ENCODE measurements around the gene PIKFYVE. TPM values are rescaled to one million over a fixed set of nuclear protein-coding genes. Genes with fewer than 3 reads are reported as not detected.
"Not testable (repeated sequence)": the region's sequence is repeated elsewhere in the genome, so short reads cannot be mapped to it uniquely, and the experiment has no call there.

Gene PIKFYVE
- polyA plus RNA-seq, 1 donor, result 16.7 TPM

DNA sequence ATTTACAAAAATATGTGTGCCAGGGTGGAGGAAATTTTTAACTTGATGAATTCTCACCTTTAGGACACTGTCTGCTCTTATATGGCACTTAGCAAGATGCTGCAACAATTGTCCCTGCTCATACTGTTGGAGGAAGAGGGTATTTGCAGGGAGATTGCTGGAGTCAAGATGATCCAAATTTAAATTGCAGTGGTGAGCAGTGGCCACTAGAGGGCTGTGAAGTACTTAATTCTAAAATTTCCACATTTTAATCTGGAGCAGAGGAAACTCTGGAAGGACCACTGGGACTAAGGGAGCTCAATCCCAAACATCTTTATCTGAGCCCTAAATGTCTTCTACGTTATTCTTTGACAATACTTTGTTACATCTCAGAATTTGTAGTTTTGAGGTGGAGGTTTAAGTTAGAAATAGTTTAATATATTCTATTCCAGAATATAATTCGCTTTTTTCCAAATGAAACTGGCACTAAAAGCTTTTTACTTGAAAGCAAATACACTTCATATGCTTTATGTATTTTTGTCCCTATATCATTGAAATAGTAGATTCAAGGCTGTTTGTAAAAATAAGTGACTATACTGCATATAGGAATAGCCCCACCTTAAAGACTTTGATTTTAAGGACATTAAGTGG, 107.5 kb downstream of the PIKFYVE start:
- no peaks in the 10 kb centered on the region for H3K4me1 ChIP-seq (ENCODE audit: control insufficient read depth, insufficient read depth, low read length)
- no peaks in the 10 kb centered on the region for H3K36me3 ChIP-seq (ENCODE audit: control insufficient read depth, insufficient read depth, low read length)
- peak in 1 of 2 donors; percentile 12 for DNase-seq
- WGBS (ENCODE audit: insufficient coverage, low lambda C conversion rate), result 100% methylated on average over 1 of the region's 2 CpGs
- H3K27ac ChIP-seq (ENCODE audit: low read length), result no peak overlapping the region
- H3K27me3 ChIP-seq (ENCODE audit: control insufficient read depth, insufficient read depth, low read length), result peaks cover 3% of the 10 kb centered on the region
- no peak overlapping the region for H3K4me3 ChIP-seq (ENCODE audit: low read length)
- H3K9me3 ChIP-seq (ENCODE audit: control insufficient read depth, low read depth, low read length), result no peaks in the 10 kb centered on the region

DNA sequence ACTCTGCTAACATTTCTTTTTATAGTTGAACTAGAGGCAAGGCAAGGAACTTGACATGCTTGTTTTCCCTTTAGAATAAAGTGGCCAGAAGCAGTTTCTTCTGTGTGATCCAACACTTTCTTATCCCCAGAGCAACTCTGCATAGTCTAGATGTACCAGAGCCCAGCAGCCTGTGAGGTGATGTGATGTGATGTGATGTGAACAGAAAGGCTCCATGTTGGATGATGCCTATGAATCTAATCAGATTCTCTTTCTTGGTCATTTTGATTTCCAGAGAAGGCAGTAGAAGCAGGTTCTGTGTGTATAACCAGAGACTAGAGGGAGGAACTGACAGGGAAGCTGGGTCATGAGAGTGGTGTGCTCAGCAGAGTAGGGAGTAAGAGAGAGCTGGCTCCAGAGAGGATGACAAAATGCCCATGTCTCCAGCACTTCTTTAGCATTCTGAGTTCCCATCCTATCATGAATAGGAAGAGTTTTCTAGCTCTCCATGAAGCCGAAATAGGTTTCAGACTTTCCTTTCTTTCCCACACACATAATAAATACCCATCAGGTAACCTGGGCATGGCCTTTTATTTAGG, 109.5 kb downstream of the PIKFYVE start:
- Histone ChIP-seq H3K9me3 (ENCODE audit: control insufficient read depth, low read depth, low read length) (no peaks in the 10 kb centered on the region), H3K36me3 (ENCODE audit: control insufficient read depth, insufficient read depth, low read length) (no peaks in the 10 kb centered on the region), H3K4me1 (ENCODE audit: control insufficient read depth, insufficient read depth, low read length) (no peaks in the 10 kb centered on the region), H3K27me3 (ENCODE audit: control insufficient read depth, insufficient read depth, low read length) (peaks cover 3% of the 10 kb centered on the region), H3K27ac (ENCODE audit: low read length) (no peak overlapping the region), H3K4me3 (ENCODE audit: low read length) (no peak overlapping the region)
- WGBS (ENCODE audit: insufficient coverage, low lambda C conversion rate), result no CpG with 5 or more reads among the region's 1 CpG
- no peak for DNase-seq

DNA sequence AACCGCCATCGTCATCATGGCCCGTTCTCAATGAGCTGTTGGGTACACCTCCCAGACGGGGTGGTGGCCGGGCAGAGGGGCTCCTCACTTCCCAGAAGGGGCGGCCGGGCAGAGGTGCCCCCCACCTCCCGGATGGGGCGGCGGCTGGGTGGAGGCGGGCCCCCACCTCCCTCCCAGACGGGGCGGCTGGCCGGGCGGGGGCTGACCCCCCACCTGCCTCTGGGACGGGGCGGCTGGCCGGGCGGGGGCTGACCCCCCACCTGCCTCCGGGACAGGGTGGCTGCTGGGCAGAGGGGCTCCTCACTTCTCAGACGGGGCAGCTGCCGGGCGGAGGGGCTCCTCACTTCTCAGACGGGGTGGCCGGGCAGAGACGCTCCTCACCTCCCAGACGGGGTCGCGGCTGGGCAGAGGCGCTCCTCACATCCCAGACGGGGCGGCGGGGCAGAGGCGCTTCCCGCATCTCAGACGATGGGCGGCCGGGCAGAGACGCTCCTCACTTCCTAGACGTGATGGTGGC, 111.3 kb downstream of the PIKFYVE start:
- H3K4me1 ChIP-seq (ENCODE audit: control insufficient read depth, insufficient read depth, low read length); H3K27me3 ChIP-seq (ENCODE audit: control insufficient read depth, insufficient read depth, low read length); H3K27ac ChIP-seq (ENCODE audit: low read length); H3K36me3 ChIP-seq (ENCODE audit: control insufficient read depth, insufficient read depth, low read length); H3K9me3 ChIP-seq (ENCODE audit: control insufficient read depth, low read depth, low read length); DNase-seq; H3K4me3 ChIP-seq (ENCODE audit: low read length): not testable (repeated sequence)
- WGBS (ENCODE audit: insufficient coverage, low lambda C conversion rate), result 100% methylated on average over 1 of the region's 40 CpGs

DNA sequence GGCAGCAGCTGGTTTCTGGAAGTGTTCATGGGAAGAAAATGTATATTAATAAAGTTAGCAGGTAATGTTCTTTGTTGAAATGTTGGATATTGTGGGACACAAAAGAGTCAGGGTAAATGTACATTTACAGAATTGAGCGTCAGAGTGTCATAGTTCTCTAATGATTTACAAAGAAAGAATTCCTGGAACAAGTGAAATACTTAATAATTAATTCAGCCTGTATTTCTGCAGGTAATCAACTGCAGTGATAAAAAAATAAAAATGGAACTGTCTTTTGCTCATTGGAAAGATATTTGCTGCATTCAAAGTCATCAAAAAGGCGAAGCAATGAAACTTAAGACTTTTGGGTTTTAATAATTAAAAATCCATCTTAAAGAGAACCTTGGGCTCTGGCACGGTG, 113.1 kb downstream of the PIKFYVE start:
- Histone ChIP-seq H3K4me1 (ENCODE audit: control insufficient read depth, insufficient read depth, low read length) (no peaks in the 10 kb centered on the region), H3K27me3 (ENCODE audit: control insufficient read depth, insufficient read depth, low read length) (peaks cover 5% of the 10 kb centered on the region), H3K27ac (ENCODE audit: low read length) (no peak overlapping the region), H3K36me3 (ENCODE audit: control insufficient read depth, insufficient read depth, low read length) (no peaks in the 10 kb centered on the region), H3K9me3 (ENCODE audit: control insufficient read depth, low read depth, low read length) (no peaks in the 10 kb centered on the region), H3K4me3 (ENCODE audit: low read length) (no peak overlapping the region)
- 94% methylated on average over 2 of the region's 3 CpGs for WGBS (ENCODE audit: insufficient coverage, low lambda C conversion rate)
- no peak for DNase-seq

DNA sequence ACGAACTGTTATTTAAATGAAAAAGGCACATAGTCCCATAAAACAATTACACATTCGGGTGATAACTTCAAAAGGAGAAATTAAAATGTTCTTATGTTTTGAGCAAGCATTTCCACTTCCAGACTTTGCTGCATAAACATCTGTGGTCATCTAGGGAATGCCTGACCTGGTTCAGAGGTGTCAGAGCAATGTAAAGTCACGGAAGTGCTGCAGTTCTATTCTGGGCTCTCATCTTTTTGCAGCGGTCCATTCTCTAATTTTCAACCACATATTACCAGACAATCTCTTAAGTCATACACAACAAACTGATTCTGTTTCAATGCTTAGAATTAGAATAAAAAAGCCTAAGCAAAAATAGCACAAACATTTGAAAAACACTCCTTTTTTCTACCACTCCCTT, 118.6 kb downstream of the PIKFYVE start:
- WGBS (ENCODE audit: insufficient coverage, low lambda C conversion rate), result 100% methylated on average over 2 of the region's 4 CpGs
- no peaks in the 10 kb centered on the region for H3K36me3 ChIP-seq (ENCODE audit: control insufficient read depth, insufficient read depth, low read length)

DNA sequence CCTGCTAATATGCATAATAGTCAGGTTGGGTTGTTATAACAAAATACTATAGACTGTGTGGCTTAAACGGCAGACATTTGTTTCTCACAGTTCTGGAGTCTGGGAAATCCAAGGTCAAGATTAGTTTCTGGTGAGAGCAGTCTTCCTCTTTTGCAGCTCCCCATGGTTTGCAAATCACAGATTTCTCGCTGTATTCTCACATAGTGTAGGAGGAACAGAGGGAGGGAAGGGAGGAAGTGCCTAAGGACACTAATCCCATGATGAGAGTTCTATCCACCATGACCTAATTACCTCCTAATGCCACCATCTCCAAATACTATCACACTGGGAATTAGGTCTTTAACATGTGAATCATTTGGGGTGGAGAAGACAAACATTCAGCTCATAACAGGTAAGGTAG, 120.5 kb downstream of the PIKFYVE start:
- WGBS (ENCODE audit: insufficient coverage, low lambda C conversion rate), result no CpG with 5 or more reads among the region's 2 CpGs

More for the DNA sequence above, 118.6 kb downstream of the PIKFYVE start:
- H3K9me3 ChIP-seq (ENCODE audit: control insufficient read depth, low read depth, low read length), result no peaks in the 10 kb centered on the region
- H3K27ac ChIP-seq (ENCODE audit: low read length), result no peak overlapping the region
- DNase-seq, result no peak
- H3K4me3 ChIP-seq (ENCODE audit: low read length), result no peak overlapping the region
- H3K27me3 ChIP-seq (ENCODE audit: control insufficient read depth, insufficient read depth, low read length), result peaks cover 3% of the 10 kb centered on the region
- no peaks in the 10 kb centered on the region for H3K4me1 ChIP-seq (ENCODE audit: control insufficient read depth, insufficient read depth, low read length)

DNA sequence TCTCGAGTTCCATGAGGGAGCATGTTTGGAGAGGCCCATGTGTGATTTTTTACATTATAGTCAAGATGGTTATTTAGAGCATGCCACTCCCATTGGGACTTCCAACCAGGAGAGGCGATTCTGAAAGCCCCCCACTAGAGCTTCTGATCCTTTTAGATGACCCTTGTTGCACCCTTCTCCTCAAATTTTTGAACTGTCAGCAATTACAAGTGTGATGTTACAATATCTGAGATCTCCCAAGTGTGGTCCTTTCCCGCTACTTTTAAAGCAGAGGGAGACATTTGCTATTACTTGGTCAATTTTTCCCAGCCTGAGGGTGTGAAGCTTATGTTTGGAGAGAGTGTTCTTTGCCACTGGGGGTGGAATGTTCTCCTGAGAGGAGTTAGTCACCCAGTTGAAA, 123.9 kb downstream of the PIKFYVE start:
- DNase-seq, result no peak
- Histone ChIP-seq H3K4me3 (ENCODE audit: low read length) (no peak overlapping the region), H3K27ac (ENCODE audit: low read length) (no peak overlapping the region), H3K36me3 (ENCODE audit: control insufficient read depth, insufficient read depth, low read length) (no peaks in the 10 kb centered on the region), H3K4me1 (ENCODE audit: control insufficient read depth, insufficient read depth, low read length) (no peaks in the 10 kb centered on the region), H3K9me3 (ENCODE audit: control insufficient read depth, low read depth, low read length) (peaks cover 8% of the 10 kb centered on the region), H3K27me3 (ENCODE audit: control insufficient read depth, insufficient read depth, low read length) (no peaks in the 10 kb centered on the region)
- no CpG with 5 or more reads among the region's 3 CpGs for WGBS (ENCODE audit: insufficient coverage, low lambda C conversion rate)

More for the DNA sequence above, 120.5 kb downstream of the PIKFYVE start:
- H3K4me1 ChIP-seq (ENCODE audit: control insufficient read depth, insufficient read depth, low read length), result no peaks in the 10 kb centered on the region
- H3K36me3 ChIP-seq (ENCODE audit: control insufficient read depth, insufficient read depth, low read length), result no peaks in the 10 kb centered on the region
- H3K4me3 ChIP-seq (ENCODE audit: low read length), result no peak overlapping the region
- H3K27me3 ChIP-seq (ENCODE audit: control insufficient read depth, insufficient read depth, low read length), result peaks cover 3% of the 10 kb centered on the region
- no peaks in the 10 kb centered on the region for H3K9me3 ChIP-seq (ENCODE audit: control insufficient read depth, low read depth, low read length)
- no peak for DNase-seq
- no peak overlapping the region for H3K27ac ChIP-seq (ENCODE audit: low read length)

DNA sequence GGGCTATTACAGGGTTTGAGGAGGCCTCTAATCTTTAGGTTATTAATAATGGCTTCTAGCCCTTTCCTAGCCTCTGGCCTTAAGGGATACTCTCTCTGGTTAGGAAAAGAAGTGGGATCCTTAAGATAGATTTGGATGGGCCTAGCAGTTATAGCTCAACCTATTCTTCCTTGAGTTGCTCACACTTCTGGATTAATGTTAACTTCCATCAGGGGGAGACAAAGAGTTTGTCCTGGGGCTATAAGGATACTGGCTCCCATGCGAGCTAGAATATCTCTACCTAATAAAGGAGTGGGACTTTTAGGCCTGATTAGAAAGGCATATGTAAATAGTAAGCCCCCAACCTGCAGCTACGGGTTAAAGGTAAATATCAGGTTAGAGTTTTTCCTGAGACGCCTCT, 126.2 kb downstream of the PIKFYVE start:
- Histone ChIP-seq H3K27me3 (ENCODE audit: control insufficient read depth, insufficient read depth, low read length) (no peaks in the 10 kb centered on the region), H3K27ac (ENCODE audit: low read length) (no peak overlapping the region), H3K4me1 (ENCODE audit: control insufficient read depth, insufficient read depth, low read length) (no peaks in the 10 kb centered on the region), H3K36me3 (ENCODE audit: control insufficient read depth, insufficient read depth, low read length) (no peaks in the 10 kb centered on the region), H3K4me3 (ENCODE audit: low read length) (no peak overlapping the region), H3K9me3 (ENCODE audit: control insufficient read depth, low read depth, low read length) (peaks cover 8% of the 10 kb centered on the region)
- DNase-seq, result no peak
- WGBS (ENCODE audit: insufficient coverage, low lambda C conversion rate), result no CpG with 5 or more reads among the region's 3 CpGs

DNA sequence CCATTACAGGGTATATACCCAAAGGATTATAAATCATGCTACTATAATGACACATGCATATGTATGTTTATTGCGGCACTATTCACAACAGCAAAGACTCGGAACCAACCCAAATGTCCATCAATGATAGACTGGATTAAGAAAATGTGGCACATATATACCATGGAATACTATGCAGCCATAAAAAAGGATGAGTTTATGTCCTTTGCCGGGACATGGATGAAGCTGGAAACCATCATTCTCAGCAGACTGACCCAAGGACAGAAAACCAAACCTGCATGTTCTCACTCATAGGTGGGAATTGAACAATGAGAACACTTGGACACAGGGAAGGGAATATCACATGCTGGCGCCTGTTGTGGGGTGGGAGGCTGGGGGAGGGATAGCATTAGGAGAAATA, 130.7 kb downstream of the PIKFYVE start:
- H3K4me1 ChIP-seq (ENCODE audit: control insufficient read depth, insufficient read depth, low read length); H3K27ac ChIP-seq (ENCODE audit: low read length); H3K4me3 ChIP-seq (ENCODE audit: low read length); H3K27me3 ChIP-seq (ENCODE audit: control insufficient read depth, insufficient read depth, low read length); DNase-seq; H3K9me3 ChIP-seq (ENCODE audit: control insufficient read depth, low read depth, low read length); H3K36me3 ChIP-seq (ENCODE audit: control insufficient read depth, insufficient read depth, low read length): not testable (repeated sequence)
- WGBS (ENCODE audit: insufficient coverage, low lambda C conversion rate), result no CpG with 5 or more reads among the region's 4 CpGs

DNA sequence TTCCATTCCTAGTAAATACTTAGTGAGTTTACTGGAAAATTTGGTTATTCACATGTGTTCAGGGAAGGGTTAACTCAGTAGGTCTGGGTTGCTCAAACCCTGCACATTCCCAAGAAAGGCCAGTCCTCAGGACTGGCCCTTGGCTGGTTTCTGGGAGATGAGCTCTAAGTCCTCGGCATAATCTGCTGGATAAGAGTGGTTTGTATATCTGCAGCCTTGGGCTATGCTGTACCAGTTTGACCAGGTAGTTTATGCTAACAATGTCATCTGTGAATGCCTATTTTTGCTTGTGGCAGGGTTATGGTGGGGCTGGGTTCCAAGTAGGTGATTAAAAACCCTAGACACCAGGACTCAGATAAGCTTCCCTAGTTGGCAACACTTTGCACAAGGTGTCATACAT, 133.1 kb downstream of the PIKFYVE start:
- WGBS (ENCODE audit: insufficient coverage, low lambda C conversion rate), result no CpG with 5 or more reads among the region's 1 CpG
- no peak for DNase-seq

More for the DNA sequence above, 133.1 kb downstream of the PIKFYVE start:
- no peak overlapping the region for H3K4me3 ChIP-seq (ENCODE audit: low read length)
- no peaks in the 10 kb centered on the region for H3K36me3 ChIP-seq (ENCODE audit: control insufficient read depth, insufficient read depth, low read length)
- H3K4me1 ChIP-seq (ENCODE audit: control insufficient read depth, insufficient read depth, low read length), result no peaks in the 10 kb centered on the region
- peaks cover 3% of the 10 kb centered on the region for H3K9me3 ChIP-seq (ENCODE audit: control insufficient read depth, low read depth, low read length)
- peaks cover 16% of the 10 kb centered on the region for H3K27me3 ChIP-seq (ENCODE audit: control insufficient read depth, insufficient read depth, low read length)
- H3K27ac ChIP-seq (ENCODE audit: low read length), result no peak overlapping the region

Measured in large intestine (tissue), 3 donors.